Heart left ventricle (tissue), 16 donors: ENCODE results near the gene NAE1. TPM values are rescaled to one million over a fixed set of nuclear protein-coding genes. Genes with fewer than 3 reads are reported as not detected.
"Not testable (repeated sequence)": the region's sequence is repeated elsewhere in the genome, so short reads cannot be mapped to it uniquely, and the experiment has no call there.

Experiments used
- ATAC-seq, 4 donors: fragments of 200-7000 bp; cut with Tn5 transposase; one replicate each; pipeline ENCODE4 v1.9.1; 2020 to 2022; ENCODE audit warnings: moderate library complexity in 4 of 4, mild to moderate bottlenecking in 3 of 4, moderate number of reproducible peaks in 1 of 4
- DNase-seq, 5 donors: peaks; one replicate each; pipeline ENCODE4 v3.0.0-alpha.2; 2020
- H3K27ac ChIP-seq, 12 donors: fragments of 200-600 bp; sonication (generic) in 4 of 12; one replicate each; pipeline versions ENCODE4 v1.5.0 to v1.8.0; 2016 to 2022; ENCODE audit warnings: mild to moderate bottlenecking in 2 of 12
- H3K27me3 ChIP-seq, 9 donors: fragments of 200-600 bp; sonication (generic) in 2 of 9; one replicate each; pipeline versions ENCODE4 v1.5.1 to v1.8.0; 2016 to 2022; ENCODE audit warnings: mild to moderate bottlenecking in 3 of 9
- H3K36me3 ChIP-seq, 9 donors: fragments of 200-600 bp; sonication (generic) in 2 of 9; one replicate each; pipeline versions ENCODE4 v1.5.0 to v1.8.0; 2018 to 2022; ENCODE audit warnings: mild to moderate bottlenecking in 2 of 9
- H3K4me1 ChIP-seq, 12 donors: fragments of 200-600 bp; sonication (generic) in 4 of 12; one replicate each; pipeline versions ENCODE4 v1.5.0 to v1.8.0; 2016 to 2022; ENCODE audit warnings: mild to moderate bottlenecking in 3 of 12
- H3K4me3 ChIP-seq, 12 donors: fragments of 200-600 bp; sonication (generic) in 4 of 12; one replicate each; pipeline versions ENCODE4 v1.5.0 to v1.8.0; 2017 to 2022; ENCODE audit warnings: mild to moderate bottlenecking in 9 of 12, moderate library complexity in 4 of 12
- H3K9me3 ChIP-seq, 12 donors: fragments of 200-600 bp; sonication (generic) in 4 of 12; one replicate each; pipeline versions ENCODE4 v1.5.0 to v1.8.0; 2016 to 2022; ENCODE audit warnings: mild to moderate bottlenecking in 1 of 12
- CTCF ChIP-seq, 12 donors: fragments of 200-600 bp; sonication (generic) in 4 of 12; IDR thresholded peaks; one replicate each; pipeline versions ENCODE4 v1.5.0 to v1.8.0; 2018 to 2022; ENCODE audit warnings: antibody characterized with exemption in 12 of 12, mild to moderate bottlenecking in 5 of 12
- POLR2A ChIP-seq, 2 donors: fragments of 450-650 bp; IDR thresholded peaks; one replicate each; pipeline ENCODE4 v1.6.1; 2017; ENCODE audit warnings: antibody characterized with exemption in 2 of 2, mild to moderate bottlenecking in 2 of 2, moderate library complexity in 2 of 2
- WGBS, 4 donors: extraction: QIAGEN DNeasy Blood & Tissue Kit in 2 of 4; methylation state at CpG; one replicate each; pipeline versions ENCODE4 v1.1.5 to v1.1.7; 2013 to 2018; 5-methylcytosine and 5-hydroxymethylcytosine counted together
- intact Hi-C, 10 donors: fragments of 100-400 bp; cut with DNase I; formaldehyde crosslinking; loops; one replicate each; pipeline versions ENCODE4 v1.11.1 to v1.14.2; 2022
- polyA plus RNA-seq, 2 donors: library from polyadenylated mRNA; stranded (reverse); fragments of 200-250 nt; gene quantifications; one replicate each; pipeline ENCODE4 v1.2.3, GENCODE V29; 2013
- total RNA-seq, 9 donors: library from RNA; depleted of rRNA in 2 of 9; stranded (reverse); fragments of >200 nt in 2 of 9; fragmentation: NEBNext Ultra II Directional in 3 of 9; extraction: Animal tissue kit (Norgen Biotek cat#: 25700) in 3 of 9; gene quantifications; one replicate each; pipeline versions ENCODE4 v1.1.0 to v1.2.4, GENCODE V29; 2016 to 2023
- donor health status: ischemic (EF 13 %, LVEDD 7.1; RV severe dilation, severe dysfunction).
- donor health status: healthy with polysubstance abuse.
- donor health status: DM: no; HTN: yes; CAD: no.
- donor health status: DM: no; HTN: no; CAD: no.
- donor health status: ischemic (EF 25% LVEDD 6.9; RV normal size, moderate dysfunction).
- donor health status: ischemic (EF 25% LVEDD 5.7; RV mildly dilated, moderate dysfunction).
- donor health status: healthy.
- donor health status: DM: yes; HTN: yes; CAD: no.
- donor health status: ischemic (EF 35%, LVEDD 5.7; RV mildly dilated, moderate dysfunction).
- donor health status: nonischemic (EF 11% LVEDD 7.7; RV severe dilation, severe dysfunction).
- donor health status: DM: yes; HTN: yes; CAD: no.
- donor health status: PGD.
- donor health status: ischemic (EF 29% LVEDD 5.4; RV normal size, mild dysfunction).
- donor health status: nonischemic (EF 23%, LVEDD 6.1; RV moderate dilation, normal function).

The NAE1 gene
- total and polyA plus RNA-seq, 11 donors, result 17.7 to 39.3 (median 29.6) TPM

- Histone ChIP-seq H3K4me1 (peaks cover 0 to 25% (median 5%) of the 10 kb centered on the region in 12 donors), H3K27ac (no peak overlapping the region), H3K4me3 (no peak overlapping the region), H3K27me3 (no peaks in the 10 kb centered on the region), H3K36me3 (no peaks in the 10 kb centered on the region), H3K9me3 (no peaks in the 10 kb centered on the region)
- DNase-seq (no peak), ATAC-seq (no peak)
- intact Hi-C loops, result loop anchor here in 2 of 10 donors (2.0 to 10.0 kb wide), 3 partner anchors 43 to 266 kb away; partner anchors contain the start of gene NAE1 (in 1 of the 2)
- no peak for TF ChIP-seq POLR2A (IDR thresholded peaks at IDR 0.05)
- no peak for TF ChIP-seq CTCF (IDR thresholded peaks at IDR 0.05)
These were observed 42.9 kb upstream of the NAE1 start for GRCh38 chr16:66873685-66874055.

GRCh38 chr16:66872943-66873684 lies 42.3 kb upstream of the NAE1 start:
- H3K27ac ChIP-seq, result peak overlapping the region in 7 of 12 donors; percentile 7 to 77 (median 49)
- intact Hi-C loops, result loop anchor here in 2 of 10 donors (2.0 to 10.0 kb wide), 3 partner anchors 42 to 266 kb away; partner anchors contain the start of gene NAE1 (in 1 of the 2)
- peak overlapping the region in 10 of 12 donors; percentile 27 to 58 (median 46) for H3K4me3 ChIP-seq
- H3K9me3 ChIP-seq, result no peaks in the 10 kb centered on the region
- peak; percentile 90 to 96 (median 93) for DNase-seq
- WGBS, 4 donors, result 5 to 7% (median 5%) methylated on average over 33 to 39 of the region's 39 CpGs
- H3K36me3 ChIP-seq, result no peaks in the 10 kb centered on the region
- peaks cover 0 to 25% (median 5%) of the 10 kb centered on the region in 12 donors for H3K4me1 ChIP-seq
- ATAC-seq, result peak; percentile 84 to 96 (median 96)
- TF ChIP-seq POLR2A (IDR thresholded peaks at IDR 0.05) (no peak), CTCF (IDR thresholded peaks at IDR 0.05) (peak; percentile 86 to 99 (median 94))
- H3K27me3 ChIP-seq, result no peaks in the 10 kb centered on the region

GRCh38 chr16:66872559-66872942 lies 41.8 kb upstream of the NAE1 start:
- TF ChIP-seq CTCF (IDR thresholded peaks at IDR 0.05) (no peak), POLR2A (IDR thresholded peaks at IDR 0.05) (no peak)
- H3K9me3 ChIP-seq, result no peaks in the 10 kb centered on the region
- WGBS, 4 donors, result 55 to 63% (median 59%) methylated on average over 4 of the region's 4 CpGs
- H3K36me3 ChIP-seq, result no peaks in the 10 kb centered on the region
- ATAC-seq (no peak), DNase-seq (no peak)
- peak overlapping the region in 2 of 12 donors; percentile 7 to 77 for H3K27ac ChIP-seq
- H3K4me3 ChIP-seq, result peak overlapping the region in 9 of 12 donors; percentile 27 to 58 (median 47)
- intact Hi-C loops, result loop anchor here in 2 of 10 donors (2.0 to 10.0 kb wide), 3 partner anchors 42 to 265 kb away; partner anchors contain the start of gene NAE1 (in 1 of the 2)
- peaks cover 0 to 25% (median 5%) of the 10 kb centered on the region in 12 donors for H3K4me1 ChIP-seq
- no peaks in the 10 kb centered on the region for H3K27me3 ChIP-seq

GRCh38 chr16:66871840-66872239 lies 41.1 kb upstream of the NAE1 start:
- no peak for DNase-seq
- Histone ChIP-seq H3K4me1 (peaks cover 0 to 25% (median 5%) of the 10 kb centered on the region in 12 donors), H3K27me3 (no peaks in the 10 kb centered on the region), H3K27ac (no peak overlapping the region), H3K4me3 (no peak overlapping the region), H3K9me3 (no peaks in the 10 kb centered on the region), H3K36me3 (no peaks in the 10 kb centered on the region)
- 74 to 96% (median 92%) methylated on average over 3 of the region's 3 CpGs for WGBS, 4 donors
- intact Hi-C loops, result loop anchor here in 3 of 10 donors (2.0 to 10.0 kb wide), 4 partner anchors 41 to 265 kb away; partner anchors contain the start of gene NAE1 (in 1 of the 3)
- TF ChIP-seq POLR2A (IDR thresholded peaks at IDR 0.05) (no peak), CTCF (IDR thresholded peaks at IDR 0.05) (no peak)
- ATAC-seq, result no peak

- not testable (repeated sequence) for DNase-seq, H3K4me3 ChIP-seq, H3K27ac ChIP-seq, H3K27me3 ChIP-seq, H3K36me3 ChIP-seq, ATAC-seq, H3K9me3 ChIP-seq
- WGBS, 4 donors, result 92 to 100% (median 95%) methylated on average over 2 of the region's 2 CpGs
- H3K4me1 ChIP-seq, result peaks cover 0 to 25% (median 5%) of the 10 kb centered on the region in 12 donors
- intact Hi-C loops, result loop anchor here in 2 of 10 donors (2.0 to 10.0 kb wide), 3 partner anchors 147 to 264 kb away; no protein-coding TSS in a partner anchor
These were observed 40.6 kb upstream of the NAE1 start for GRCh38 chr16:66871363-66871762.
